NCI-H446 (cell line): ENCODE data around the gene ADISSP.
A peak's percentile ranks its signal among the peaks of the same experiment; 100 is the strongest.
"Not testable (repeated sequence)": the region's sequence is repeated elsewhere in the genome, so short reads cannot be mapped to it uniquely, and the experiment has no call there.

Source experiments
- DNase-seq, 2 experiments: peaks; one replicate each; lab custom pipeline; 2025; lab: John Stamatoyannopoulos, UW

The ADISSP gene

DNA sequence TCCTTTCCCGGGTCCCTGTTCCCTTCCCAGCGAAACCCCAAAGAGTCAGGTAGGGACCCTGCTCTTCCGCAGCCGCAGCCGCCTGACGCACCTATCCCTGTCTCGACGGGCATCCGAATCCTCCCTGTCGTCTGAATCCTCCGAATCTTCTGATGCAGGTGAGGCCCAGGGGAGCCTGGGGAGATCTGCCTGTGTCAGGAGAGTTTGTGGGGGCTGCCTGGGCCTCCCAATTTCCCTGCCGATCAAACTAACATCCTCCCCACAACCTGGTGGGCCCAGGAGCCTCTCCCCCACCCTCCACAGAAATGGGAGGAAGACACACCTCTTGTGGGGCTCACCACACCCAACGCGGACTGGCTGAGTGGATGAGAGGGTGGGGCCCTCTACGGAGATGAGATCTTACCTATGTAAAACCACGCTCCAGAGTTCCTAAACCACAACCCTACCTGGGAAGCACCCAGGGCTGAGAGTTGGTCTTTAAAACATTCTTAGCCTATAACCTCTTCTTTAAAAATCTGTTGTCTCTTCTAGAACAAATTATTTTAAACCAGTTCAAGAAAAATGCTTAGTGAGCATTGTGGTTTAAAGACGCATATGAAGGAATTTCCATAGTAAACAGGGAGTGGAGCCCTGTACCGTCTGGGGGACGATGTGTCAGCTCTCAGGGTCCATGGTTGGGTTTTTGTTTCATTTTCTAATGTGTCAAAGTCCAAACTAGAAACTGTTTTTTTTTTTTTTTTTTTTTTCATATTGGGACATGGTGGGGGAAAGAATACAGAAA is 30.2 kb upstream of the ADISSP start:
- no peak for DNase-seq

GRCh38 chr20:3797226-3797545 is 29.6 kb upstream of the ADISSP start:
- no peak for DNase-seq

DNA sequence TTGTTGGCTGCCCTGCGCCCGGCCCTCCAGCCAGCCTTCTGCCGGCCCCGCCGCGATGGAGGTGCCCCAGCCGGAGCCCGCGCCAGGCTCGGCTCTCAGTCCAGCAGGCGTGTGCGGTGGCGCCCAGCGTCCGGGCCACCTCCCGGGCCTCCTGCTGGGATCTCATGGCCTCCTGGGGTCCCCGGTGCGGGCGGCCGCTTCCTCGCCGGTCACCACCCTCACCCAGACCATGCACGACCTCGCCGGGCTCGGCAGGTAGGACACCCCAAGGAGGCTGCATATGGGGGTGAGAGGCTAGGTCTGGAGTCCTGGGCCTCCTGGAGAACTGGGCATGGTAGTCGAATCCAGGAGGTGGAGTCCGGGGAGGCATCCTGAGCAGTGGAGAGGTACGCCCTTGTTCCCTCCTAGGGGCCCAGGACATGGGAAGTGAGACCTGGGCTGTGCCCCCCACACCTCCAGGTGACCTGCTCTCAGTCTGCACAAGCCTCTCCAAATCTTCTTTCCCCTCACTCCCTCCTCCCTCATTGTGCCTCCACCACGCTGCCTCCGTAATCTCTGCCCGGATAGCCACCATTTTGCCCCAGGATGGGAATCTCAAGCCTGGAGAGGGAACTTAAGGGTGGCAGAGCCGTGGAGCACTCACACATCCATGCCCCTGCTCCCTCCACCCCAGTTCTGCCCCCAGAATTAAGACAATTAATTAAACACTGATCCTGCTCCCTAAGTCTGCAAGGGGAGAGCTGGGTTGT is 29.1 kb upstream of the ADISSP start:
- DNase-seq: no peak

- DNase-seq: peak; percentile 83 to 93
Measured at GRCh38 chr20:3795511-3796468, 28.2 kb upstream of the ADISSP start, which contains the start of gene CDC25B. Gene CDC25B (plus strand): TSS chr20:3796310. CDS start chr20:3796532, 222 bp downstream.

DNA sequence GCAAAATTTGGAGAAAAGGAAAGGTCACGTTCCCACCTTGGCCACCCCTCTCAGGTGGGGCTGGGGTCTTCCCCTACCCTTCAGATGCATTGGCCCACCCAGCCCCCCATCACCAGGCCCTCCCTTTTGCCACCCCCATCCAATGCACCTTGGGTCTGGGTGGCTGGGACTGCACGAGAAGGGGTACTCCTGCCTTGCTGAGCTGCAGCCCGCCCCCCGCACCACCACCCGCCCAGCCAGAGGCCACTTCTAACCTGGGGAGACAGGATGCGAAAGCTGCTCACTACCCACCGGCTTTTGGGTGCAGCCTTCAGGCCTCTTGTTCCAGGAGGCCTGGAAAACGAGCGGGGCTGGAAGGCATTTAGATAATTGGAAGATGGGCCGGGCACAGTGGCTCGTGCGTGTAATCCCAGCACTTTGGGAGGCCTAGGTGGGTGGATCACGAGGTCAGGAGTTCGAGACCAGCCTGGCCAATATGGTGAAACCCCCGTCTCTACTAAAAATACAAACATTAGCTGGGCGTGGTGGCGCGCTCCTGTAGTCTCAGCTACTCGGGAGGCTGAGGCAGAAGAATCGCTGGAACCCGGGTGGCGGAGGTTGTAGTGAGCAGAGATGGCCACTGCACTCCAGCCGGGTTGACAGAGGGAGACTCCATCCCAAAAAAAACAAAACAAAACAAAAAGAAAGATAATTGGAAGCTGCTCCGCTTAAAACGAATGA is 27.3 kb upstream of the ADISSP start:
- DNase-seq: no peak

DNA sequence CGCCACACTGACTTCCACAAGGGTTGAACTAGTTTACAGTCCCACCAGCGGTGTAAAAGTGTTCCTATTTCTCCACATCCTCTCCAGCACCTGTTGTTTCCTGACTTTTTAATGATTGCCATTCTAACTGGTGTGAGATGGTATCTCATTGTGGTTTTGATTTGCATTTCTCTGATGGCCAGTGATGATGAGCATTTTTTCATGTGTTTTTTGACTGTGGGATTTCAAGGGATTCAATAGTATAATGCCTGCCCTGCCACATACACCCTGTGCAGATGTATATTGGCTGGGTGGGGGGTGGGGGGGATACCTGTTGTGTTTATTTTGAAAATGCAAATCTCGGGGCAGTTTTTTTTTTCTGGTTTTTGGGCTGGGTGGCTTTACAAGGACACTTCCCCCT is 26.6 kb upstream of the ADISSP start:
- not testable (repeated sequence) for DNase-seq

GRCh38 chr20:3789201-3789600 is 21.6 kb upstream of the ADISSP start:
- not testable (repeated sequence) for DNase-seq

DNA sequence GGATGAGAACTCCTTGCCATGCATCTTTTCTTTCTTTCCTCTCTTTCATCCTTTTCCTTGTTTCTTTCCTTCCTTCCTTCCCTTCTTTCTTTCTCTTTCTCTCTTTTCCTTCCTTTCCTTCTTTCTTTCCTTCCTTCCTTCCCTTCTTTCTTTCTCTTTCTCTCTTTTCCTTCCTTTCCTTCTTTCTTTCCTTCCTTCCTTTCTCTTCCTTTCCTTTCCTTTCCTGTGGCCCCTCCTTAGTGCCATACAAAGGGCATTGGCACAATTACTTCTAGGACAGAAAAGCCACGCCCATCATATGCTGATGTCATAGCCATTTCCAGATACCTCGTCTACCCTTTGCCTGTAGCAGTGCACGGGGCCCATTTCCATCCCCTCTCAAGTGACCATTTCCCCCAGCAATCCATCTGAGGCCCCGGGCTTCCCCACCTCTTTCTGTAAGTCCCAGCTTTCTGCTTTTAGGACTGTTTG is 21.2 kb upstream of the ADISSP start:
- peak in 1 of 2 experiments; percentile 31 for DNase-seq

- DNase-seq: no peak
Measured at GRCh38 chr20:3787324-3788014, 19.9 kb upstream of the ADISSP start.

GRCh38 chr20:3786665-3787323 is 19.2 kb upstream of the ADISSP start, which contains the start of gene CENPB:
Gene CENPB (minus strand): TSS chr20:3786740. CDS start chr20:3786483, 257 bp downstream.
- peak; percentile 62 to 93 for DNase-seq

- peak in 1 of 2 experiments; percentile 58 for DNase-seq
Measured at GRCh38 chr20:3786126-3786484, 18.6 kb upstream of the ADISSP start.

DNA sequence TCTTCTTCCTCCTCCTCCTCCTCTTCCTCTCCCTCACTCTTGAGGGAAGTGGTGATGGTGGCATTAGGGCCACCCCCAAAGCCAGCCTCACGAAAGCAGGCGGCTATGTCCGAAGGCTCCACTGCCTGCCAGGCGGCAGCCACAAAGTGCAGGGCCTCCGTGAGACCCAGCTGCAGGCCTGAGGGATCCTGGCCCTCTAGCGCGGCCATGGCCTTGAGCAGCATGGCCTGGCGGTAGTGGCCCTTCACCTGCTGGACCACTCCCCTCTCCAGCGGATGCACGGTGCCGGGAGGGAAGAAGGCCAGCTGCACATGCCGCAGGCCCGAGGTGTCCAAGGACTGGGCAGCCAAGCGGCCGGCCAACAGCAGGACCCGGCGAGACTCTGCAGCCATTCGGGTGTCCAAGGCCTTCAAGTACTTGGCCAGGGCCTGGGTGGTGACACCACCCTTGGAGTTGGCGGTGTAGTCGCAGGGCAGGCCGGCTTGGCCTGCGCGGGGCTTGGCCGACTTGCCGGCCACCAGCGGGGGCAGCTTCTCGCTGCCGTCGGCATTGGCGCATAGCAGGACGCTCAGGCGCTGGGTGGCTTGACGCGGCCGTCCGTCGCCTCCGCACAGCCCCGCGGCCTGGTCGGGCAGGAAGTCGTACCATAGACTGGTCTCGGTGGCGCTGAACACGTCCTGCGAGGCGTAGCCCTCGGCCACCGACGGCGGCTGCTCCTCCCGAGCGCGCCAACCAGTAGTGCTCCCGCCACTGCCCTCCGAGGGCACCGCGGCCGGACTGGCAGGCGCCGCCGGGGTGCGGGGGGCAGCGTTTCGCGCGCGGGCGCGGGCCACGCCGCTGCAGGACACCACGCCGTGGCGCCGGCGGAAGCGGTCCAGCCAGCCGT is 17.9 kb upstream of the ADISSP start:
- no peak for DNase-seq

- no peak for DNase-seq
Measured at GRCh38 chr20:3784863-3785239, 17.3 kb upstream of the ADISSP start.

DNA sequence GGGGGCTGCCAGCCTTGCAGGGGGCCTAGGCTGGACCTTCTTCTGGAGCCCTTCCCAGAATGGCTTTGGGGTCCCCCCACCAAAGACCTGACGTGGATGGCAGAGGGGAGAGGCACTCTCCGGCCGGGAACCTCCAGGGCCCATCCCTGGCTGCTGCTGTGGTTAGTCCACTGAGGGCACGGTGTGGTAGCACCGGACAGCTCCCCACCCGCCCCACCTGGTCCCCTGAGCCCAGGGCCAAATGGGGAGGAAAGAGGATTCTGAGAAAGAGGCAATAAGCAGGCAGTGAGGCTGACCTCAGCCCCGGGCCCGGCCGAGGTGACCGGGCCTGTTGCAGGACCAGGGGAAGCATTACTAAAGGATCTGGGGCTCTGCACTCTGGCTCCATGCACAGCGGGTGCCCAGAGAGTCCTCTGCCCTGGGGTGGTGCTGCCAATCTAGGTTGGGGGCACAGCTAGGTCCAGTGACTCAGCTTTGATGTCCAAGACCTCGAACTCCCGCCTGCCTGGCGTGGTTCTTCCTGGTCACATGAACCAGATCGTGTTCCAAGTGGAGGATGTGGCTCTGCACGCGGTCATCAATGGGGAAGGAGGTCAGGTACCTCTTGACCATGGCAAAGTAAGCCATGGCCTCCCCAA is 16.8 kb upstream of the ADISSP start:
- DNase-seq: no peak

DNA sequence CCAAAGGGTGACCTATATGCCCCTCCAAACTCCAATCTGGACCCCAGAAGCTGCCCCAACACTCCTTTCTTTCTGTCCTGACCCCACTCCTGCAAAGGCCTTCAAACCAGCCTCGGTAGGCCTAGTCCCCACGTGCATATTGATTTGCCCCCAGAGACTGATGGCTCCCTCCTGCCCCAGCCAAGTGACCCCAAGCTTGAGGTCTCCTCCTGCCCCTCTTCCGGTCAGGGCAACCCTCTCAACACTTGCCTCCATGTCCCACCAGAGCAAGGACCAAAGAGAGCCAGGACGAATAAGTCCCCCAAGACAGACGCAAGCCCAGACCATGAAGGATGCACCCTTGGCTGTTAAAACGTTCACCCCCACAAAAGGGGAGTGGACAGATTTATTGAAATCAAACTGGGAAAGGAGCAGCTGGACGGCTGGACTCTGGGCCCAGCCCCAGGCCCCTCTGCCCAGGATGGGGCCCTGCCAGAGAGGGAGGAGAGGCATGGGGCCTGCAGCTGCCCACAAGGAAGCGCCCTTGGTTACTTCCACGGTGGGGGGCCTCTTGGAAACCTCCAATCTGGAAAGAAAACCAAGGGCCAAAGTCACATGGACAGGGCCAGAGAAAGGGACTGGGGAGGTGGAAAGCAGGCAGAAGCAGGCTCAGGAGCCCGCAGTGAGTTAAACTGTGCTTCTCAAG is 16.1 kb upstream of the ADISSP start:
- no peak for DNase-seq

DNA sequence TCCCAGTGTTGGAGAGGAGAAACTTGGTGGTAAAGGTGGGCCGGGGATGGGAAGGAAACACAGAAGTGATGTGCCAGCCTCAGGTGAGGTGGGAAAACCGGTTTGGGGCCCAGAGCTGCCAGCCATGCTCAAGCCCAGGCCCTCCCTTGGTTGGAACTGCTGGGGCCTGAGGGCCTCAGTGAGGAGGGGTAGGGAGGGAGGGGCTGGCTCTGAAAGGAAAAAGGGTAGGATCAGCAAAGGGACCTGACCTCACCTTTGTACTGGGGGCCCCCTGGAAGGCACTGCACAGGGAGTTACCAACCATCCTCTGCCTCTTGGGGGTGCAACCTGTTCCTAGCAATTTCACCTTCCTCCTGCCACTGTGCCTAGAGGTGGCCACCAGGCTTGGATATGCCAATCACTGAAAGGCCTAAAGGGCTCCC is 15.5 kb upstream of the ADISSP start:
- DNase-seq: no peak

DNA sequence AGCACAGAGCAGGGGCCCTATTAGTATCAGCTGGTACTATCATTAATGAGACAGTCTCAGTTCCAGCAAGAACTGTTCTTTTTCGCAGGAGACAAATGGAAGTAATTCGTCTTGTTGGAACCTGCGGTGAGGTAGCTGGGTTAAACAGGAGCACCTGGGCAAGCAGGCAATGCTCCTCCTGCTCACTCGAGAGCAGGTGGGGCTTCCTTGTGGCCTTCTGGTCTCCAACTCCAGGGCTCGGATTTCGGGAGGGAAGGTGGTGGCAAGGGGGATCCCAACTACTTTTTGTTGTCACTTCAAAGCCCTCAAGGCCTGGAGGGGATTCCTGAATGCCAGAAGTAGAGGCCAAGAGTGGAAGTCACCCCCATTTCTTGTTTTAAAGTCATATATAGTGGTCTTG is 15.0 kb upstream of the ADISSP start:
- no peak for DNase-seq
